IMR-90 (cell line): ENCODE data around the gene TENT4B. TPM values are rescaled to one million over a fixed set of nuclear protein-coding genes. Genes with fewer than 3 reads are reported as not detected.
A peak's percentile ranks its signal among the peaks of the same experiment; 100 is the strongest.

Source experiments
- ATAC-seq: fragments of 200-7000 bp; cut with Tn5 transposase; 2 replicates; pipeline ENCODE4 v1.9.1; 2020; ENCODE audit warnings: low read depth, mild to moderate bottlenecking, moderate library complexity
- BruUV-seq: library from RNA; stranded (reverse); fragments of 400-500 nt; replicated peaks from 2 replicates; lab custom pipeline; 2021; lab: Mats Ljungman, UMichigan
- CTCF ChIA-PET: fragments of 300-600 bp; formaldehyde crosslinking; extraction: SDS; loops from one replicate; lab custom pipeline; 2021; ENCODE audit warnings: antibody characterized with exemption; lab: Yijun Ruan, JAX
- POLR2A ChIA-PET: fragments of 300-600 bp; sonication (Branson Sonifier 250); formaldehyde crosslinking; loops from one replicate; lab custom pipeline; 2022; ENCODE audit warnings: antibody characterized with exemption; ENCODE audit not compliant: unreplicated experiment; lab: Charles Lee
- DNase-seq: peaks from one replicate; pipeline ENCODE4 v3.0.0; 2013
- H2AFZ ChIP-seq: replicated peaks from 2 replicates; pipeline ENCODE3; 2013; ENCODE audit warnings: low read length, mild to moderate bottlenecking; ENCODE audit not compliant: poor library complexity
- H2AK5ac ChIP-seq: 2 replicates; pipeline ENCODE4 v1.6.1; 2013; ENCODE audit warnings: low read depth, low read length, inconsistent platforms
- H2AK9ac ChIP-seq: replicated peaks from 2 replicates; pipeline ENCODE3; 2013; ENCODE audit warnings: mild to moderate bottlenecking, low read depth, low read length, moderate library complexity; ENCODE audit not compliant: poor library complexity
- H2BK120ac ChIP-seq: 2 replicates; pipeline ENCODE4 v1.6.1; 2013; ENCODE audit warnings: low read depth, low read length, inconsistent platforms
- H2BK15ac ChIP-seq: 3 replicates; pipeline ENCODE4 v1.6.1; 2013; ENCODE audit warnings: low read depth, low read length, inconsistent platforms
- H2BK20ac ChIP-seq: 2 replicates; pipeline ENCODE4 v1.6.1; 2013; ENCODE audit warnings: low read depth, mild to moderate bottlenecking, inconsistent platforms, low read length, moderate library complexity
- H2BK5ac ChIP-seq: 2 replicates; pipeline ENCODE4 v1.6.1; 2013; ENCODE audit warnings: mild to moderate bottlenecking, low read depth, low read length, inconsistent platforms; ENCODE audit not compliant: poor library complexity, severe bottlenecking
- H3K14ac ChIP-seq: replicated peaks from 2 replicates; pipeline ENCODE4 v1.6.1; 2013; ENCODE audit warnings: low read depth, low read length, inconsistent platforms
- H3K18ac ChIP-seq: 2 replicates; pipeline ENCODE4 v1.6.1; 2013; ENCODE audit warnings: low read depth, low read length, control low read depth
- H3K23ac ChIP-seq: 2 replicates; pipeline ENCODE4 v1.6.1; 2013; ENCODE audit warnings: low read depth, low read length, inconsistent platforms
- H3K27ac ChIP-seq: 2 replicates; pipeline ENCODE4 v1.5.1; 2013; ENCODE audit warnings: mild to moderate bottlenecking, control low read depth, low read length; ENCODE audit not compliant: insufficient read depth
- H3K27me3 ChIP-seq: 2 replicates; pipeline ENCODE4 v1.6.1; 2013; ENCODE audit warnings: low read length; ENCODE audit not compliant: control insufficient read depth, insufficient read depth
- H3K36me3 ChIP-seq: 2 replicates; pipeline ENCODE4 v1.6.1; 2013; ENCODE audit warnings: low read length, mixed read lengths; ENCODE audit not compliant: control insufficient read depth, insufficient read depth
- H3K4ac ChIP-seq: 2 replicates; pipeline ENCODE4 v1.6.1; 2013; ENCODE audit warnings: low read depth, low read length, inconsistent platforms
- H3K4me1 ChIP-seq: 2 replicates; pipeline ENCODE4 v1.6.1; 2013; ENCODE audit warnings: low read length, mixed read lengths; ENCODE audit not compliant: control insufficient read depth, insufficient read depth
- H3K4me2 ChIP-seq: 2 replicates; pipeline ENCODE4 v1.6.1; 2013; ENCODE audit warnings: low read depth, mild to moderate bottlenecking, control low read depth, low read length, moderate library complexity
- H3K4me3 ChIP-seq: 2 replicates; pipeline ENCODE4 v1.5.1; 2013; ENCODE audit warnings: low read depth, mild to moderate bottlenecking, control low read depth, low read length, moderate library complexity; ENCODE audit not compliant: insufficient read depth
- H3K56ac ChIP-seq: 2 replicates; pipeline ENCODE4 v1.6.1; 2013; ENCODE audit warnings: low read length, inconsistent platforms; ENCODE audit not compliant: insufficient read depth; ENCODE audit errors: extremely low read depth
- H3K79me1 ChIP-seq, 2 experiments: 2 replicates each; pipeline ENCODE4 v1.6.1; 2013; ENCODE audit warnings: low read length in 2 of 2, inconsistent platforms in 1 of 2, low read depth in 1 of 2
- H3K9ac ChIP-seq: 2 replicates; pipeline ENCODE4 v1.6.1; 2013; ENCODE audit warnings: low read depth, low read length, control low read depth
- H3K9me1 ChIP-seq: 2 replicates; pipeline ENCODE4 v1.6.1; 2013; ENCODE audit warnings: low read length, inconsistent platforms; ENCODE audit not compliant: insufficient read depth
- H3K9me3 ChIP-seq: 2 replicates; pipeline ENCODE4 v1.6.1; 2013; ENCODE audit warnings: low read length; ENCODE audit not compliant: control insufficient read depth, insufficient read depth
- H4K20me1 ChIP-seq: 2 replicates; pipeline ENCODE4 v1.6.1; 2013; ENCODE audit warnings: low read length, inconsistent platforms; ENCODE audit not compliant: insufficient read depth
- H4K5ac ChIP-seq: 2 replicates; pipeline ENCODE4 v1.6.1; 2013; ENCODE audit warnings: mild to moderate bottlenecking, low read depth, low read length, control low read depth
- H4K8ac ChIP-seq, 2 experiments: 2 replicates each; pipeline ENCODE4 v1.6.1; 2013; ENCODE audit warnings: low read depth in 2 of 2, low read length in 2 of 2, control low read depth in 1 of 2, inconsistent platforms in 1 of 2
- H4K91ac ChIP-seq: 2 replicates; pipeline ENCODE4 v1.6.1; 2013; ENCODE audit warnings: low read depth, low read length, inconsistent platforms; ENCODE audit not compliant: insufficient read depth
- CHD1 ChIP-seq: IDR thresholded peaks from 2 replicates; pipeline ENCODE4 v1.6.1; 2012; ENCODE audit warnings: low read depth, low read length, improper control_type of control experiment
- MAFK ChIP-seq: IDR thresholded peaks from 2 replicates; pipeline ENCODE4 v1.6.1; 2012; ENCODE audit warnings: low read depth, low read length, improper control_type of control experiment
- MAZ ChIP-seq: IDR thresholded peaks from 2 replicates; pipeline ENCODE4 v1.6.1; 2012; ENCODE audit warnings: low read depth, mild to moderate bottlenecking, low read length, improper control_type of control experiment, moderate library complexity, borderline replicate concordance
- MXI1 ChIP-seq: IDR thresholded peaks from 2 replicates; pipeline ENCODE4 v1.6.1; 2012; ENCODE audit warnings: low read depth, mild to moderate bottlenecking, low read length, moderate library complexity, borderline replicate concordance
- NFE2L2 ChIP-seq: fragments of 150-350 bp; IDR thresholded peaks from 2 replicates; pipeline ENCODE4 v1.6.1; 2016; ENCODE audit warnings: low read depth, mild to moderate bottlenecking, low read length
- POLR2A ChIP-seq: IDR thresholded peaks from 2 replicates; pipeline ENCODE4 v1.6.1; 2012; ENCODE audit warnings: mild to moderate bottlenecking, low read depth, low read length
- RAD21 ChIP-seq: IDR thresholded peaks from 2 replicates; pipeline ENCODE4 v1.6.1; 2012; ENCODE audit warnings: low read length, improper control_type of control experiment
- RCOR1 ChIP-seq: IDR thresholded peaks from 2 replicates; pipeline ENCODE4 v1.6.1; 2012; ENCODE audit warnings: mild to moderate bottlenecking, low read length, improper control_type of control experiment; ENCODE audit not compliant: insufficient replicate concordance
- RFX5 ChIP-seq: IDR thresholded peaks from 2 replicates; pipeline ENCODE4 v1.8.0; 2012; ENCODE audit warnings: low read depth, mild to moderate bottlenecking, low read length, moderate library complexity
- SMC3 ChIP-seq: fragments of 150-350 bp; IDR thresholded peaks from 2 replicates; pipeline ENCODE4 v1.6.1; 2016; ENCODE audit warnings: low read depth, mild to moderate bottlenecking, antibody characterized with exemption, low read length, moderate library complexity
- WGBS, 2 experiments: methylation state at CpG; one replicate each; pipeline versions ENCODE4 v1.1.5 to v1.1.7; 2013; ENCODE audit warnings: missing lambda C conversion rate in 2 of 2; ENCODE audit not compliant: insufficient read length in 1 of 2; ENCODE audit errors: extremely low coverage in 2 of 2; 5-methylcytosine and 5-hydroxymethylcytosine counted together
- dilution Hi-C: fragments of 300-500 bp; cut with HindIII; formaldehyde crosslinking; loops from one replicate; pipeline ENCODE4 v1.14.3; 2018; ENCODE audit warnings: low sequenced_read_pairs; ENCODE audit not compliant: unreplicated experiment
- in situ Hi-C: fragments of 300-500 bp; cut with MboI; formaldehyde crosslinking; loops from 3 replicates; pipeline ENCODE4 v1.14.3; 2019; ENCODE audit warnings: low sequenced_read_pairs, inconsistent platforms, mixed read lengths
- intact Hi-C: fragments of 100-400 bp; cut with micrococcal nuclease; formaldehyde crosslinking; loops from 2 replicates; pipeline ENCODE4 v1.10.0; 2022
- polyA plus RNA-seq, 3 experiments: library from polyadenylated mRNA; depleted of rRNA; stranded (reverse); fragments of >200 nt; gene quantifications; 2 replicates each; pipeline ENCODE4 v1.2.3, GENCODE V29; 2012; ENCODE audit warnings: low replicate concordance in 1 of 3
- total RNA-seq: library from RNA; depleted of rRNA; stranded (reverse); fragments of >200 nt; gene quantifications from 2 replicates; pipeline ENCODE4 v1.2.3, GENCODE V29; 2012
- TF ChIP-seq, protein P1 (sequence below): conservative IDR thresholded peaks from 2 replicates; pipeline ENCODE4 v1.5.1; 2012; ENCODE audit warnings: mild to moderate bottlenecking, low read depth, low read length, improper control_type of control experiment
- TF ChIP-seq, protein P2 (sequence below): fragments of 150-350 bp; IDR thresholded peaks from 2 replicates; pipeline ENCODE4 v1.6.1; 2016; ENCODE audit warnings: low read depth, mild to moderate bottlenecking, low read length, moderate library complexity, borderline replicate concordance

TENT4B gene
- total and polyA plus RNA-seq, 2 of the 4 experiments (the other 2 are of a cell fraction) = 4.1 to 7.0 TPM

DNA sequence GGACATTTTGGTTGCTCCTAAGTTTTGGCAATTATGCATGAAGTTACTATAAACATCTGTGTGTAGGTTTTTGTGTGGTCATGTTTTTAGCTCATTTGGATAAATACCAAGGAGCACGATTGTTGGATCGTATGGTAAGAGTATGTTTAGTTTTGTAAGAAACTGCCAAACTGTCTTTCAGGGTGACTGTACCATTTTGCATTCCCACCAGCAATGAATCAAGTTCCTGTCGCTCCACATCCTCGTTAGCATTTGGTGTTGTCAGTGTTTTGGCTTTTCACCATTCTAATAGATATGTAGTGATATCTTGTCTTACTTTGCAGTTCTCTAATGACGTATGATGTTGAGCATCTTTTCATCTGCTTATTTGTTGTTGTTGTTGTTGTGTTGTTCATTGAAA is 20.2 kb downstream of the TENT4B start:
- in situ Hi-C loops = no loop called here
- WGBS, 2 experiments = no CpG with 5 or more reads among the region's 5 CpGs
- POLR2A ChIA-PET = no interaction called here

More for the DNA sequence above, 20.2 kb downstream of the TENT4B start:
- dilution Hi-C loops (no loop called here), intact Hi-C loops (no loop called here)
- no peak overlapping the region; the same call in 1 of the 2 replicates for H3K14ac ChIP-seq
- H3K9ac ChIP-seq = no peak overlapping the region
- BruUV-seq = no TSS peak
- peaks cover 19% of the 10 kb centered on the region for H4K20me1 ChIP-seq
- no peaks in the 10 kb centered on the region for H3K9me3 ChIP-seq
- no peak overlapping the region for H3K4ac ChIP-seq
- H3K4me3 ChIP-seq = no peak overlapping the region
- no peak overlapping the region for H3K18ac ChIP-seq
- 0 out of 2 replicates have a peak, but pooled peaks cover 2% of the 10 kb centered on the region for H3K36me3 ChIP-seq
- CTCF ChIA-PET = no interaction called here
- H3K27me3 ChIP-seq = no peaks in the 10 kb centered on the region
- H3K23ac ChIP-seq = no peak overlapping the region
- H2AK5ac ChIP-seq = no peak overlapping the region
- no peak for TF ChIP-seq RFX5
- TF ChIP-seq RAD21 = no peak
- no peak for TF ChIP-seq MAZ
- no peak for TF ChIP-seq MXI1
- no peak for TF ChIP-seq CHD1
- TF ChIP-seq, protein P1, sequence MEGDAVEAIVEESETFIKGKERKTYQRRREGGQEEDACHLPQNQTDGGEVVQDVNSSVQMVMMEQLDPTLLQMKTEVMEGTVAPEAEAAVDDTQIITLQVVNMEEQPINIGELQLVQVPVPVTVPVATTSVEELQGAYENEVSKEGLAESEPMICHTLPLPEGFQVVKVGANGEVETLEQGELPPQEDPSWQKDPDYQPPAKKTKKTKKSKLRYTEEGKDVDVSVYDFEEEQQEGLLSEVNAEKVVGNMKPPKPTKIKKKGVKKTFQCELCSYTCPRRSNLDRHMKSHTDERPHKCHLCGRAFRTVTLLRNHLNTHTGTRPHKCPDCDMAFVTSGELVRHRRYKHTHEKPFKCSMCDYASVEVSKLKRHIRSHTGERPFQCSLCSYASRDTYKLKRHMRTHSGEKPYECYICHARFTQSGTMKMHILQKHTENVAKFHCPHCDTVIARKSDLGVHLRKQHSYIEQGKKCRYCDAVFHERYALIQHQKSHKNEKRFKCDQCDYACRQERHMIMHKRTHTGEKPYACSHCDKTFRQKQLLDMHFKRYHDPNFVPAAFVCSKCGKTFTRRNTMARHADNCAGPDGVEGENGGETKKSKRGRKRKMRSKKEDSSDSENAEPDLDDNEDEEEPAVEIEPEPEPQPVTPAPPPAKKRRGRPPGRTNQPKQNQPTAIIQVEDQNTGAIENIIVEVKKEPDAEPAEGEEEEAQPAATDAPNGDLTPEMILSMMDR = no peak
- TF ChIP-seq MAFK = no peak
- TF ChIP-seq, protein P2, sequence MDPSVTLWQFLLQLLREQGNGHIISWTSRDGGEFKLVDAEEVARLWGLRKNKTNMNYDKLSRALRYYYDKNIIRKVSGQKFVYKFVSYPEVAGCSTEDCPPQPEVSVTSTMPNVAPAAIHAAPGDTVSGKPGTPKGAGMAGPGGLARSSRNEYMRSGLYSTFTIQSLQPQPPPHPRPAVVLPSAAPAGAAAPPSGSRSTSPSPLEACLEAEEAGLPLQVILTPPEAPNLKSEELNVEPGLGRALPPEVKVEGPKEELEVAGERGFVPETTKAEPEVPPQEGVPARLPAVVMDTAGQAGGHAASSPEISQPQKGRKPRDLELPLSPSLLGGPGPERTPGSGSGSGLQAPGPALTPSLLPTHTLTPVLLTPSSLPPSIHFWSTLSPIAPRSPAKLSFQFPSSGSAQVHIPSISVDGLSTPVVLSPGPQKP = no peak
- no peak for TF ChIP-seq SMC3
- TF ChIP-seq RCOR1 = no peak
- TF ChIP-seq POLR2A = no peak
- TF ChIP-seq NFE2L2 = no peak
- H2BK120ac ChIP-seq = no peak overlapping the region
- H4K8ac ChIP-seq = no peak overlapping the region
- ATAC-seq = no peak
- peak; percentile 36 for DNase-seq
- peaks cover 15% of the 10 kb centered on the region; the same call in 1 of the 2 replicates for H3K9me1 ChIP-seq
- H2AFZ ChIP-seq = no peak overlapping the region
- no peak overlapping the region for H4K5ac ChIP-seq
- peaks cover 6% of the 10 kb centered on the region for H3K4me1 ChIP-seq
- no peak overlapping the region for H2AK9ac ChIP-seq
- no peak overlapping the region for H3K56ac ChIP-seq
- H2BK5ac ChIP-seq = no peak overlapping the region
- no peak overlapping the region for H3K27ac ChIP-seq
- H4K91ac ChIP-seq = no peak overlapping the region
- peaks cover 8 to 70% of the 10 kb centered on the region in 2 experiments for H3K79me1 ChIP-seq
- no peak overlapping the region for H2BK20ac ChIP-seq
- H3K4me2 ChIP-seq = no peak overlapping the region
- no peak overlapping the region for H2BK15ac ChIP-seq
